Stimulated activated CD4-positive, alpha-beta T cell treated with anti-CD3 and anti-CD28 coated beads, TNF-alpha, amount 100 ng/mL, for 24 hours (primary cell): Measurements from ENCODE around the gene RNF181.
"Not testable (repeated sequence)": the region's sequence is repeated elsewhere in the genome, so short reads cannot be mapped to it uniquely, and the experiment has no call there.

ENCODE experiments used
- DNase-seq, 3 experiments: peaks; one replicate each; pipeline ENCODE4 v3.0.0-alpha.2; 2020; ENCODE audit warnings: low read depth in 3 of 3

RNF181 gene

GRCh38 chr2:85613717-85614515 lies 18.4 kb downstream of the RNF181 start:
- DNase-seq, result no peak

- DNase-seq, result not testable (repeated sequence)
Measured at GRCh38 chr2:85614757-85615156, 19.2 kb downstream of the RNF181 start.

GRCh38 chr2:85615413-85615728 lies 19.8 kb downstream of the RNF181 start:
- no peak for DNase-seq

GRCh38 chr2:85617723-85618122 lies 22.2 kb downstream of the RNF181 start:
- DNase-seq, result not testable (repeated sequence)

- no peak for DNase-seq
Measured at GRCh38 chr2:85619617-85620016, 24.1 kb downstream of the RNF181 start.

GRCh38 chr2:85621338-85621737 lies 25.8 kb downstream of the RNF181 start:
- no peak for DNase-seq

- no peak for DNase-seq
Measured at GRCh38 chr2:85623991-85624390, 28.4 kb downstream of the RNF181 start.

- no peak for DNase-seq
Measured at GRCh38 chr2:85628658-85629057, 33.1 kb downstream of the RNF181 start.

- no peak for DNase-seq
Measured at GRCh38 chr2:85631316-85631715, 35.8 kb downstream of the RNF181 start.

- DNase-seq, result no peak
Measured at GRCh38 chr2:85635011-85635410, 39.5 kb downstream of the RNF181 start.

GRCh38 chr2:85635636-85636035 lies 40.1 kb downstream of the RNF181 start:
- DNase-seq, result no peak

- DNase-seq, result no peak
Measured at GRCh38 chr2:85642725-85643124, 47.2 kb downstream of the RNF181 start.

GRCh38 chr2:85644909-85645308 lies 49.4 kb downstream of the RNF181 start:
- no peak for DNase-seq

- no peak for DNase-seq
Measured at GRCh38 chr2:85646166-85646565, 50.6 kb downstream of the RNF181 start.
